ENCODE results near the gene CDH4.

GRCh38 chr20:61303675-61304074 is 51.6 kb downstream of the CDH4 start:
- TF ChIP-seq, protein P1, sequence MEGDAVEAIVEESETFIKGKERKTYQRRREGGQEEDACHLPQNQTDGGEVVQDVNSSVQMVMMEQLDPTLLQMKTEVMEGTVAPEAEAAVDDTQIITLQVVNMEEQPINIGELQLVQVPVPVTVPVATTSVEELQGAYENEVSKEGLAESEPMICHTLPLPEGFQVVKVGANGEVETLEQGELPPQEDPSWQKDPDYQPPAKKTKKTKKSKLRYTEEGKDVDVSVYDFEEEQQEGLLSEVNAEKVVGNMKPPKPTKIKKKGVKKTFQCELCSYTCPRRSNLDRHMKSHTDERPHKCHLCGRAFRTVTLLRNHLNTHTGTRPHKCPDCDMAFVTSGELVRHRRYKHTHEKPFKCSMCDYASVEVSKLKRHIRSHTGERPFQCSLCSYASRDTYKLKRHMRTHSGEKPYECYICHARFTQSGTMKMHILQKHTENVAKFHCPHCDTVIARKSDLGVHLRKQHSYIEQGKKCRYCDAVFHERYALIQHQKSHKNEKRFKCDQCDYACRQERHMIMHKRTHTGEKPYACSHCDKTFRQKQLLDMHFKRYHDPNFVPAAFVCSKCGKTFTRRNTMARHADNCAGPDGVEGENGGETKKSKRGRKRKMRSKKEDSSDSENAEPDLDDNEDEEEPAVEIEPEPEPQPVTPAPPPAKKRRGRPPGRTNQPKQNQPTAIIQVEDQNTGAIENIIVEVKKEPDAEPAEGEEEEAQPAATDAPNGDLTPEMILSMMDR (IDR thresholded peaks at IDR 0.05; ENCODE audit: insufficient read depth, low read length, poor library complexity, severe bottlenecking), result no peak
- no peak for TF ChIP-seq EZH2phosphoT487 (conservative IDR thresholded peaks at IDR 0.05; ENCODE audit: low read length)
